Activated CD8-positive, alpha-beta memory T cell treated with anti-CD3 and anti-CD28 coated beads, Interleukin-2, amount 10 ng/mL, durations not matched to agents 7 days and 5 days (primary cell): Measurements from ENCODE around the gene OLFM2. TPM values are rescaled to one million over a fixed set of nuclear protein-coding genes. Genes with fewer than 3 reads are reported as not detected.

Experiments
- ATAC-seq: fragments of 150-1000 bp; cut with Tn5 transposase; one replicate; pipeline ENCODE4 v1.10.0; 2021; ENCODE audit warnings: moderate library complexity
- CTCF ChIA-PET: fragments of 350-600 bp; sonication (Branson Sonifier 250); formaldehyde crosslinking; loops from one replicate; lab custom pipeline; 2021; ENCODE audit warnings: antibody characterized with exemption; lab: Charles Lee
- DNase-seq: peaks from one replicate; pipeline ENCODE4 v3.0.0-alpha.2; 2020
- H3K27ac Mint-ChIP-seq: one replicate; pipeline ENCODE4 v1.8.0; 2021; ENCODE audit warnings: mild to moderate bottlenecking, mixed read lengths
- H3K27me3 Mint-ChIP-seq: one replicate; pipeline ENCODE4 v1.8.0; 2021; ENCODE audit warnings: mixed read lengths
- H3K36me3 Mint-ChIP-seq: one replicate; pipeline ENCODE4 v1.8.0; 2021; ENCODE audit warnings: mild to moderate bottlenecking, mixed read lengths
- H3K4me1 Mint-ChIP-seq: one replicate; pipeline ENCODE4 v1.8.0; 2021; ENCODE audit warnings: mixed read lengths
- H3K4me3 Mint-ChIP-seq: one replicate; pipeline ENCODE4 v1.8.0; 2021; ENCODE audit warnings: mild to moderate bottlenecking, moderate library complexity, mixed read lengths
- H3K9me3 Mint-ChIP-seq: one replicate; pipeline ENCODE4 v1.8.0; 2022; ENCODE audit warnings: low read depth, mixed read lengths
- total RNA-seq, 2 experiments: library from RNA; stranded (reverse); gene quantifications; one replicate each; pipeline ENCODE4 v1.2.3, GENCODE V29; 2021

Gene OLFM2
- total RNA-seq, 2 experiments from 2014 or later, result 3.4 to 5.1 TPM

DNA sequence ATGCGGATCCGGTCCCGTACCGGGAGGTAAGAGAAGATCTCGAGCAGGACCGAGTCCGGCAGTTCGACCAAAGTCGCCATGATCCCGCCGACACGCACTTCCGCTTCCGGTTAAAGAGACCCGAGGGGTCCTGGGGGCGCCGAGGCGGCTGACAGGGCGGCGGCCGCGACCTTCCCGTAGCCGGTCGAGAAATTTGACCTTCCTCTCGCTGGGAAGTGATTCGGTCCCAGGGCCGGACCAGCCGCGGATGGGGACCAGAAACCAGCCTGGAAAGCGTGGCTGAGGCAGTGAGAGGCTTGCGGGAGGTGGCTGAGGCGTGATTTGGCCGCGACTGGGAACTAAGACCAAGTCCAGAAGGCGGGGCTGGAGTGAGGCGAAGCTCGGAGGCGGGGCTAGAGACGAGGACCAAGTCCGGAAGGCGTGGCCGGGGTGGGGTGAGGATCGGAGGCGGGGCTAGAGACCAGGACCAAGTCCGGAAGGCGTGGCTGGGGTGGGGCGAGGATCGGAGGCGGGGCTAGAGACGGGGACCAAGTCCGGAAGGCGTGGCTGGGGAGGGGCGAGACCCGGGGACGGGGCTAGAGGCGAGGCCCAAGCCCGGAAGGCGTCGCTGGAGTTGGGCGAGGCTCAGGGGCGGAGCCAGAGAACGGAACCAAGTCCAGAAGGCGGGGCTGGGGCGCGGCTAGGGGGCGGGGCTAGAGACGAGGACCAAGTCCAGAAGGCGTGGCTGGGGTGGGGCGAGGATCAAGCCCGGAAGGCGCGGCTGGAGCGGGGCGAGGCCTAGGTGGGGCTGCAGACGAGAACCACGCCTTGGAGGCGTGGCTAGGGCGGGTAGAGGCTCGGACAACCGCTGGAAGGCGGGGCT is 117.3 kb downstream of the OLFM2 start, which contains the start of gene FBXL12:
FBXL12 (minus strand) TSS at position 346 of the 862 bp plus-strand sequence; CDS start at position 80, 266 bp downstream.
- DNase-seq (peak; percentile 100), ATAC-seq (peak; percentile 90)
- Mint-ChIP-seq H3K27ac (peak within 1 kb of the TSS; percentile 92), H3K4me3 (peak within 1 kb of the TSS; percentile 86), H3K27me3 (no peaks in the 10 kb centered on the region), H3K36me3 (peaks cover 31% of the 10 kb centered on the region), H3K9me3 (peaks cover 7% of the 10 kb centered on the region), H3K4me1 (peaks cover 30% of the 10 kb centered on the region)
- CTCF ChIA-PET, result interaction anchor here (0.6 to 2.0 kb wide), 8 partner anchors 7 to 1238 kb away, joined by 3 to 9 read pairs (median 3); partner anchors contain the start of gene PIN1

DNA sequence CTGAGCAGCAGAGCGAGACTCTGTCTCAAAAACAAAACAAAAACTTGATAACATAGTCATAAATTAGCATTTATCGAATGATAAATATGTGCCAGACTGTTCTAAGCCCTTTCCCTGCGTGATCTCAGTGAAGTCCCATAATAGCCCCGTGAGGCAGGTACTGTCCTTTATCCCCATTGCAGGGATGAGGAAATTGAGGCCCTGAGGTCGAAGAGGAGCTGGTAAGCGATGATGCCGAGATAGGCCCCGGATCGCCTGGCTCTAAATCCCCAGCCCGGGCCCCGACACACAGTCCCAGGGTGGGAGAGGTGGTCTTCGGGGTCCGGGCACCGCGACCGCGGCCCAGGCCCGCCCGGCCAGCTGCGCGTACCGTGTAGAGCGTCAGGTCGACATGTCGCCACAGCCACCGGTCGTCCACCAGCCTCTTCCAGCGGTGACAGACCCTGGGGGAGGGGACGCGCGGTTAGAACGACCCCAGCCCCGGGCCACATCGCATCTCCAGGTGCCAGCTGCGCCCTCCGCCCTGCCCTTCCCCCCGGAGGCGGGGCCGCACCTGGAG is 118.1 kb downstream of the OLFM2 start:
- no peak for ATAC-seq
- DNase-seq, result no peak
- Mint-ChIP-seq H3K4me1 (peaks cover 30% of the 10 kb centered on the region), H3K36me3 (peaks cover 33% of the 10 kb centered on the region), H3K9me3 (peaks cover 9% of the 10 kb centered on the region), H3K27ac (peak overlapping the region; percentile 92), H3K27me3 (no peaks in the 10 kb centered on the region), H3K4me3 (peak overlapping the region; percentile 86)
- CTCF ChIA-PET, result interaction anchor here (0.6 to 2.0 kb wide), 7 partner anchors 8 to 613 kb away, joined by 3 to 9 read pairs (median 3); partner anchors contain the start of gene PIN1

- Mint-ChIP-seq H3K9me3 (peaks cover 6% of the 10 kb centered on the region), H3K27ac (no peak overlapping the region), H3K36me3 (peaks cover 42% of the 10 kb centered on the region), H3K27me3 (no peaks in the 10 kb centered on the region), H3K4me1 (peaks cover 6% of the 10 kb centered on the region), H3K4me3 (no peak overlapping the region)
- CTCF ChIA-PET, result interaction anchor here (1.0 kb wide), 1 partner anchor 15 kb away, joined by 3 read pairs; no protein-coding TSS in a partner anchor
- ATAC-seq (no peak), DNase-seq (no peak)
Measured at GRCh38 chr19:9811139-9811538, 125.2 kb downstream of the OLFM2 start.

GRCh38 chr19:9808855-9809824 is 127.2 kb downstream of the OLFM2 start:
- Mint-ChIP-seq H3K9me3 (peaks cover 2% of the 10 kb centered on the region), H3K4me1 (peaks cover 6% of the 10 kb centered on the region), H3K4me3 (no peak overlapping the region), H3K27ac (peak overlapping the region; percentile 18), H3K27me3 (no peaks in the 10 kb centered on the region), H3K36me3 (peaks cover 31% of the 10 kb centered on the region)
- DNase-seq, result no peak
- CTCF ChIA-PET, result no interaction called here
- ATAC-seq, result no peak

GRCh38 chr19:9806803-9807202 is 129.5 kb downstream of the OLFM2 start:
- H3K27ac Mint-ChIP-seq, result no peak overlapping the region
- DNase-seq (no peak), ATAC-seq (no peak)
- no peak overlapping the region for H3K4me3 Mint-ChIP-seq
- H3K4me1 Mint-ChIP-seq, result peaks cover 3% of the 10 kb centered on the region
- H3K9me3 Mint-ChIP-seq, result no peaks in the 10 kb centered on the region
- peaks cover 28% of the 10 kb centered on the region for H3K36me3 Mint-ChIP-seq
- no peaks in the 10 kb centered on the region for H3K27me3 Mint-ChIP-seq
- CTCF ChIA-PET, result interaction anchor here (1.2 kb wide), 1 partner anchor 220 kb away, joined by 3 read pairs; no protein-coding TSS in a partner anchor

Other genes starting within 250 kb of the OLFM2 start
- 1 to 10 TPM; 6.0 to 9.6 TPM for gene ZNF846, start 167.8 kb downstream of the OLFM2 start, total RNA-seq
- 10 to 100 TPM; 27.3 to 30.8 TPM for gene FBXL12, start 117.4 kb downstream of the OLFM2 start, total RNA-seq
- gene UBL5, start 108.6 kb downstream of the OLFM2 start, total RNA-seq, result 100 to 1,000 TPM; 354 to 362 TPM
- 100 to 1,000 TPM; 103 to 116 TPM for gene PIN1, start 101.2 kb downstream of the OLFM2 start, total RNA-seq
- under 1 TPM in 1 of 2 experiments, not detected in 1; 0.09 TPM for gene COL5A3, start 74.0 kb upstream of the OLFM2 start, total RNA-seq
- gene RDH8, start 77.0 kb upstream of the OLFM2 start, total RNA-seq, result not detected
- gene SHFL, start 149.8 kb upstream of the OLFM2 start, total RNA-seq, result 100 to 1,000 TPM in 1 of 2 experiments, 10 to 100 TPM in 1; 95.3 to 146 TPM
- 1 to 10 TPM; 2.7 to 3.3 TPM for gene ANGPTL6, start 166.2 kb upstream of the OLFM2 start, total RNA-seq
- 100 to 1,000 TPM in 1 of 2 experiments, 10 to 100 TPM in 1; 98.5 to 115 TPM for gene PPAN, start 169.8 kb upstream of the OLFM2 start, total RNA-seq
- gene P2RY11, start 175.2 kb upstream of the OLFM2 start, total RNA-seq, result 10 to 100 TPM; 36.0 to 43.7 TPM
- gene EIF3G, start 183.4 kb upstream of the OLFM2 start, total RNA-seq, result 100 to 1,000 TPM; 216 to 256 TPM